G401 (cell line): ENCODE data around the gene MRTFA. TPM values are rescaled to one million over a fixed set of nuclear protein-coding genes. Genes with fewer than 3 reads are reported as not detected.
"Not testable (repeated sequence)": the region's sequence is repeated elsewhere in the genome, so short reads cannot be mapped to it uniquely, and the experiment has no call there.

Experiments
- DNase-seq: peaks from one replicate; pipeline ENCODE4 v3.0.0-alpha.2; 2015; ENCODE audit warnings: low spot score
- in situ Hi-C: cut with HindIII; loops from 2 replicates; pipeline ENCODE4 v1.10.0; 2016; ENCODE audit warnings: low sequenced_read_pairs, mixed read lengths
- total RNA-seq: library from RNA; depleted of rRNA; stranded (reverse); fragments of >200 nt; shearing (Covaris generic); gene quantifications from 2 replicates; pipeline ENCODE4 v1.2.3, GENCODE V29; 2014

MRTFA gene
- total RNA-seq, 1 experiment from 2014 or later, result 11.0 TPM

GRCh38 chr22:40540265-40540664 is 96.3 kb downstream of the MRTFA start:
- no peak for DNase-seq
- in situ Hi-C loops, result loop anchor here (25.0 kb wide), 1 partner anchor 97 kb away; the partner anchor contains the start of gene MRTFA

GRCh38 chr22:40536149-40536548 is 100.4 kb downstream of the MRTFA start:
- DNase-seq, result not testable (repeated sequence)
- in situ Hi-C loops, result loop anchor here (25.0 kb wide), 1 partner anchor 101 kb away; the partner anchor contains the start of gene MRTFA

- no peak for DNase-seq
- in situ Hi-C loops, result loop anchor here (25.0 kb wide), 1 partner anchor 102 kb away; the partner anchor contains the start of gene MRTFA
Observed at GRCh38 chr22:40535642-40536041, 100.9 kb downstream of the MRTFA start.

DNA sequence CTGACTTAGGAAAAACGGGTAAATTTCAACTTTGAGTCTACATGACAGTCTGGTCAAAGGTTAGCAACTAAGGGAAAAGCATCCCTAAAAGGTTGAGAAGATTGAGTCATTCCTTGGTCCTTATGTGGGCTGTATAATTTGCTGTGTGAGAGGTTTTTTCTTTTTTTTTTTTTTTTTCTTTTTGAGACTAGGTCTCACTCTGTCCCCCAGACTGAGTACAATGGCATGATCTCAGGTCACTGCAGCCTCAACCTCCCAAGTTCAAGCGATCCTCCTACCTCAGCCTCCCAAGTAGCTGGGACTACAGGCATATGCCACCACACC is 101.4 kb downstream of the MRTFA start:
- in situ Hi-C loops, result loop anchor here (25.0 kb wide), 1 partner anchor 102 kb away; the partner anchor contains the start of gene MRTFA
- DNase-seq, result no peak

DNA sequence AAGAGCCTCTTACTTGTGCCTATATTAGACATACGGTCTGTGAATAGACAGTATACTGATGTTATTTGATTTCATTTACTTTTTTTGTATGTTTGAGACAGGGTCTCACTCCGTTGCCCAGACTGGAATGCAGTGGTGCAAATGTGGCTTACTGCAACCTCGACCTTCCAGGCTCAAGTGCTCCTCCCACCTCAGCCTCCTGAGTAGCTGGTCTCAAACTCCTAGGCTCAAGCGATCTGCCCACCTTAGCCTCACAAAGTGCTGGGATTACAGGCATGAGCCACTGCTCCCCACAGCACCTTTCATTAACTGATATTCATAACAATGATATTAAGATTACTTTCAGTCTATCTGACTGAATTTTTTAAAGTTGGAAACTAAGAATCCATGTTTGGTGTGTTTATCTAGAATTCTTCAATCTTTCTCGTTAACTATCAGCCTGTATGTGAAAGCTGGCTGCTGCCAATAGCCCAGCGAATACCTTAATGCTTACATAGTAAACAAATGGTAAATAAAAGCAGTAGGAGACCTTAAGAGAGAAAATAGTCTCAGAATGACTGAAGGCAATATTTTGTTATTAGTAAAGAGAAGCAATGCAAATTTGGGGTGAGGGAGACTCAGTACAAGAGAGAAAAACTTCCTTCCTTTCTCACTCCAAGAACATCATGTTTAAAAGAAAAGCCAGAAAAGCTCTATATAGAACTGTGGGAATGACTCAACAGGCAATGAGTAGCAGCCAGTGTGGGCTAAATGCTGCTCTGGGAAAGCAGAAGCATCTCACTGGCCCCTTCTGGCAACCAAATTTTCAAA is 101.9 kb downstream of the MRTFA start:
- DNase-seq, result no peak
- in situ Hi-C loops, result loop anchor here (25.0 kb wide), 1 partner anchor 103 kb away; the partner anchor contains the start of gene MRTFA

- in situ Hi-C loops, result loop anchor here (25.0 kb wide), 1 partner anchor 103 kb away; the partner anchor contains the start of gene MRTFA
Observed at GRCh38 chr22:40533712-40534378, 102.7 kb downstream of the MRTFA start.

GRCh38 chr22:40531951-40532900 is 104.3 kb downstream of the MRTFA start:
- peak; percentile 33 for DNase-seq
- in situ Hi-C loops, result loop anchor here (25.0 kb wide), 1 partner anchor 105 kb away; the partner anchor contains the start of gene MRTFA

More at GRCh38 chr22:40533712-40534378, 102.7 kb downstream of the MRTFA start:
- DNase-seq, result peak; percentile 41

GRCh38 chr22:40530391-40530790 is 106.1 kb downstream of the MRTFA start:
- in situ Hi-C loops, result loop anchor here (25.0 kb wide), 1 partner anchor 107 kb away; the partner anchor contains the start of gene MRTFA
- DNase-seq, result not testable (repeated sequence)

DNA sequence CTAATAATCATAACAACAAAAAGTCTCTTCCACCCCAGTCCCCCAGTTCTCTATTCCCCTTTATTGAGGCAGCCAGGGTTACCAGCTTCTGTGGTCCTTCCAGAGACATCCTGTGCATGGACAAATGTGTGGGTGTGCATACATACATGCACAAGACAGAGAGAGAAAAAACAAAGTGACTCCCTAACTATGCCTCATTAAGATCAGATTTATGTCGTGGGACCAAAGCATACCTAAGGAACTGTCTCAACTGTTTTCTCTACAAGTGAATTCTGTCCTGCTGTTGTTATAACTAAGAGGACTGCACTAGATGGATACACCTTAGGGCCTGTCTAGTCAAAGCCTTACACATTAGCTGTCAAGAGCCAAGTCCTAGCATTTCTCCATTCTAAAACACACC is 106.7 kb downstream of the MRTFA start:
- in situ Hi-C loops, result loop anchor here (25.0 kb wide), 1 partner anchor 107 kb away; the partner anchor contains the start of gene MRTFA
- DNase-seq, result no peak

DNA sequence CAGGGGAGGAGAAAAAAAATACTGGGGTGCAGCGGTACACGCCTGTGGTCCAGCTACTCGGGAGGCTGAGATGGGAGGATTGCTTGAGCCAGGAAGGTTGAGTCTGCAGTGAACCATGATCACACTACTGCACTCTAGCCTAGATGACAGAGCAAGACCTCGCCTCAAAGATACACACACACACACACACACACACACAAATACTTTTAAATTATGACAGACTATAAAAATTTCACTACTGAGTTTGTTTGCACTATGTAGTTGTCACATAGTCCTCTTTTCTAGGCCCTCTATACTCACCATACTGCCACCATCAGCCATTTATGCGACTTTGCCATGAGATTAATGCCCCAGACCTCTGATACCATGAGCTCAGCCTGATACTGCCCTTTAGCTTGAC is 109.6 kb downstream of the MRTFA start:
- in situ Hi-C loops, result loop anchor here (25.0 kb wide), 1 partner anchor 110 kb away; the partner anchor contains the start of gene MRTFA
- DNase-seq, result no peak

- in situ Hi-C loops, result loop anchor here (25.0 kb wide), 1 partner anchor 112 kb away; the partner anchor contains the start of gene MRTFA
- no peak for DNase-seq
Observed at GRCh38 chr22:40525250-40525884, 111.2 kb downstream of the MRTFA start.

- DNase-seq, result no peak
- in situ Hi-C loops, result loop anchor here (25.0 kb wide), 1 partner anchor 113 kb away; the partner anchor contains the start of gene MRTFA
Observed at GRCh38 chr22:40524392-40525249, 111.9 kb downstream of the MRTFA start.

- in situ Hi-C loops, result no loop called here
- DNase-seq, result no peak
Observed at GRCh38 chr22:40522141-40522540, 114.4 kb downstream of the MRTFA start.

DNA sequence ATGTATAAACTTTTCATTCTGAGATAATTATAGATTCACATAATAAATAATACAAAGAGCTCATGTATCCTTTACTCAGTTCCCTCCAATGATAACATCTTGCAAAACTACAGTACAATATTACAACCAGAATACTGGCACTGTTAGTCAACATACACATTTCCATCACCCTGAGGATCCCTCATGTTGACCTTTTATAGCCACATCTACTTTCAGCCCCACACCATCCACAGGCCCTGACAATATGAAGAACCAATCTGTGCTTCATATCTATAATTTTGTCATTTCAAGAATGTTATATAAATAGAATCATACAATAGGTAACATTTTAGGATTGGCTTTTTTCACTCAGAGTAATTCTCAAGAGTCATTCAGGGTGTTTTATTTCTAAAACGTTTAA is 115.5 kb downstream of the MRTFA start:
- no peak for DNase-seq
- in situ Hi-C loops, result no loop called here

DNA sequence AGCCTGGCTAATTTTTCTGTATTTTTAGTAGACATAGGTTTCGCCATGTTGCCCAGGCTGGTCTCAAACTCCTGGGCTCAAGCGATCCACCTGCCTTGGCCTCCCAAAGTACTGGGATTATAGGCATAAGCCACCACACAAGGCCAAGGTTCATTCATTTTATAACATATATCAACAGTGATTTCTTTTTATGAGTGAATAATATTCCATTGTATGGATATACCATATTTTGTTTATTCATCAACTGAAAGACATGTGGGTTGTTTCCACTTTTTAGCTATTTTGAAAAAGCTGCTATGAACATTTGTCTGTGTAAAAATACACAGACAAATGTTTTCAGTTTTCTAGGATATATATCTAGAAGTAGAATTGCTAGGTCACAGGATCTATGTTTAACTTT is 116.0 kb downstream of the MRTFA start:
- no peak for DNase-seq
- in situ Hi-C loops, result no loop called here

DNA sequence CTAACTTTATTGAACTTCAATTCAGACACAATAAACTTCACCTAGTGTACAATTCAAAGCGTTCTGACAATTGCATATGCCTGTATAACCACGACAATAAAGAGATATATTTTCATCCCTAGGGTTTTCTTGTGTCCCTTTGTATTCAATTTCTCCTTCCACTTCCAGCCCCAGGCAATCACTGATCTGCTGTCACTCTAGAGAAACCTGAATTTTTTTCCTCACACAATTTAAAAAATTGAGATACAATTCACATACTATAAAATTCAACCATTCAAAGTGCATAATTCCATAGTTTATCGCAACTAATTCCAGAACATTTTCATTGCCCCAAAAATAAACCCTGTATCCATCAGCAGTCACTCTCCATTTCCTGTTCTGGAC is 116.6 kb downstream of the MRTFA start:
- in situ Hi-C loops, result no loop called here
- DNase-seq, result no peak

GRCh38 chr22:40519284-40519947 is 117.1 kb downstream of the MRTFA start:
- in situ Hi-C loops, result no loop called here
- no peak for DNase-seq
